COLO668 (cell line): Measurements from ENCODE around the gene APOOL.
"Not testable (repeated sequence)": the region's sequence is repeated elsewhere in the genome, so short reads cannot be mapped to it uniquely, and the experiment has no call there.

Experiments used
- DNase-seq: peaks from one replicate; lab custom pipeline; 2025; ENCODE audit not compliant: unreplicated experiment; lab: John Stamatoyannopoulos, UW

Gene APOOL, protein sequence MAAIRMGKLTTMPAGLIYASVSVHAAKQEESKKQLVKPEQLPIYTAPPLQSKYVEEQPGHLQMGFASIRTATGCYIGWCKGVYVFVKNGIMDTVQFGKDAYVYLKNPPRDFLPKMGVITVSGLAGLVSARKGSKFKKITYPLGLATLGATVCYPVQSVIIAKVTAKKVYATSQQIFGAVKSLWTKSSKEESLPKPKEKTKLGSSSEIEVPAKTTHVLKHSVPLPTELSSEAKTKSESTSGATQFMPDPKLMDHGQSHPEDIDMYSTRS

DNA sequence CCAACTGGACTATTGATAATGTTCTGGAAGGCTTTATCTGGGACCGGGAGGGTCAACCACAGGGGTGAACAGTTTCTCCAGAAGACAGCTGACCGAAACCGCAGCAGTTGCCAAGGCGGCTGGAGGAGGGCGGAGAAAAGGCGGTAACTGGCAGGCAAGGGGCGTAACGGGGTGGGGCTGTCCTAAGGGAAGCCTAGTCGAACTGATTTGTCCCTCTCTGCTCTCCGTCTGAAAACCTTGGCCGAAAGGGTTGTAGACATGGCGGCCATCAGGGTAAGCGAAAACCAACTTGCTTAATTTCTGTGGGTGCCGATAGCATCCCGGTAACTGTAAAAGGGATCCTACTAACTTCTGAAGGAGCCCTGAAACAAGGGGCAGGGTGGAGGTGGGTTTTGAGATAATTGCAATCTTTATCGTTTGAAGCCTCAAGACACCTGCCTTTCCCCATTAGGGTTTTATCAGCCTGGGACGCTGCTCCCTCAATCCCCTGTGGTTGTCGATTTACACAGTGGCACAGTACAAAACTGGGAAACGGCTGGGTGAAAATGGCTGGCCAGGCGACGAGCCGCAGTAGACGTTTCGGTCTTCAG, at the start of gene APOOL:
APOOL (plus strand) TSS at position 223 of the 590 bp plus-strand sequence; CDS start at position 259, 36 bp downstream.
- peak; percentile 84 for DNase-seq

DNA sequence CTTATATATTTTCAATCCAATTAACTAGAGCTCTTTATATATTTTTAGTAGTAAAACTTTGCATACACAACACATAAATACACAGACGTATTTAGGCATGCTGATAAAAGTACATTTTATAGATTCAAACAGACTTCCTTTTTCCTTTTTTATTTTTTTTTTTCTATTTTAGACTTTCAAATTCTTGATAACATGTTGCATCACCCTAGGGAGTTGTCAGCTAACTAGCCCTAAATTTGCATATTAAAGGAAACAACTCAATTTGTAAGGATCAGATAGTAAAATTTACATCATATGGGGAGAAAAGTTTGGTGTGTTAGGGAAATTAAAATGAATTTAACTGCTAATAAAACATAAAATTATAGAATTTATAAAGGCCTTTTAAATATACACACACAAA, 47.4 kb upstream of the APOOL start:
- no peak for DNase-seq

DNA sequence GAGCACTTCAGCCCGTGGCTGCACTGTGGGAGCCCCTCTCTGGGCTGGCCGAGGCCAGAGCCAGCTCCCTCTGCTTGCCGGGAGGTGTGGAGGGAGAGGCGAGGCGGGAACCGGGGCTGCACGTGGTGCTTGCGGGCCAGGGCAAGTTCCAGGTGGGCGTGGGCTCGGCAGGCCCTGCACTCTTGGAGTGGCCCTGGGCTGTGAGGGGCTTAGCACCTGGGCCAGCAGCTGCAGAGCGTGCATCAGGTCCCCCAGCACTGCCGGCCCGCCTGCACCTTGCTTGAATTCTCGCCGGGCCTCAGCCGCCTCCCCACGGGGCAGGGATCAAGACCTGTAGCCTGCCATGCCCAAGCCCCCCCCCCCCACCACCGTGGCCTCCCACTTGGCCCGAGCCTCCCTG, 28.9 kb upstream of the APOOL start:
- DNase-seq: no peak

DNA sequence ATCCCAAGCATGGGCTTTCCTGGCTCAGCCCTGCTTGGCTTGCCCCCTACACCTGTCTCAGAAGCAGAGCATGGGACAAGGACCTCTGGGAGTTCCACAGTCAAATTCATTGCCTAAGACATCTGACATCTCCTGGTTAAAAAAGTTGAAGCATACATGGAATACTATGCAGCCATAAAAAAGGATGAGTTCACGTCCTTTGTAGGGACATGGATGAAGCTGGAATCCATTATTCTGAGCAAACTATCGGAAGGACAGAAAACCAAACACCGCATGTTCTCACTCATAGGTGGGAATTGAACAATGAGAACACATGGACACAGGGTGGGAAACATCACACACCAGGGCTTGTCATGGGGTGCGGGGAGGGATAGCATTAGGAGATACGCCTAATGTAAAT, 11.9 kb upstream of the APOOL start:
- DNase-seq: not testable (repeated sequence)

DNA sequence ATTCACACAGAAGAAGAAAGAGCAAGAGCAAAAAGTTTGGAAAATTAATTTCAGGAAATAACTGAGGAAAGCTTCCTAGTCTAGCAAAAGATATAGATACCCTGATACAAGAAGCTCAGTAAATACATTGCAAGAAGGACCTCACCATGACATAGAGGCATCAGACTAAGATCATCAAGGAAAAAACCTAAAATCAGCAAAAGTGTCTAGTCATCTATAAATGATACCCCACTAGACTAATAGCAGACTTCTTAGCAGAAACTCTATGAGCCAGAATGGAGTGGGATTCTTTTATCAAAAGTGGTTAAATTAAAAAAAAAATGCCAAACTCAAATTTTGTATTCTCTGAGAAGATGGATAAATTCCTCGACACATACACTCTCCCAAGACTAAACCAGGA, 10.5 kb upstream of the APOOL start:
- DNase-seq: no peak

DNA sequence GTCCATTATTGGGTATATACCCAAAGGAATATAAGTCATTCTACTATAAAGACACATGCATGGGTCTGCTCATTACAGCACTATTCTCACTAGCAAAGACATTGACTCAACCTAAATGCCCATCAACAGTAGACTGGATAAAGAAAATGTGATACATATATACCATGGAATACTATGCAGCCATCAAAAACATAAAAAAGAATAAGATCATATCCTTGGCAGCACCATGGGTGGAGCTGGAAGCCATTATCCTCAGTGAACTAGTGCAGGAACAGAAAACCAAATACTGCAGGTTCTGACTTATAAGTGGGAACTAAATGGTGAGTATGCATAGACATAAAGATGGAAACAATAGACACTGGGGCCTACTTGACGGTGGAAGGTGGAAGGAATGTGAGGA, 2.3 kb upstream of the APOOL start:
- DNase-seq: no peak

DNA sequence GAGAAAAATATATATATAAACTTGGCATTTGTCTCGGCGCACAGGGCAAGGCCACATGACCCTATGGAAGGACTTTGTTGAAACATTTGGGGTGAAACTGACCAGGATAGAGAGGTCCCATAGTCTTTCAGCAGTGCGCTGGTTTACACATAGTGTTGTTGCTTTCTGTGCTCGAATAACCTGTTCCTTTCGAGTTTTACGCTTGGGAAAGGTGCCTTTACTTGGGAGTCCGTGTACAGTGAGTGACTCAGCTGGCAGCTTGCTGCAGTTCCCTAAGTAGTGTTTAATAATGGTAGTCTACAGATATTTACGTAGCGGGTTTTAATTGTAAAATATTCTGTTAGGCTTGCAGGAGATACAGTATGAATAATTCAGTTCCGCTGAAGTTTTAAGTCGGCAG, 578 bp downstream of the APOOL start:
- no peak for DNase-seq

DNA sequence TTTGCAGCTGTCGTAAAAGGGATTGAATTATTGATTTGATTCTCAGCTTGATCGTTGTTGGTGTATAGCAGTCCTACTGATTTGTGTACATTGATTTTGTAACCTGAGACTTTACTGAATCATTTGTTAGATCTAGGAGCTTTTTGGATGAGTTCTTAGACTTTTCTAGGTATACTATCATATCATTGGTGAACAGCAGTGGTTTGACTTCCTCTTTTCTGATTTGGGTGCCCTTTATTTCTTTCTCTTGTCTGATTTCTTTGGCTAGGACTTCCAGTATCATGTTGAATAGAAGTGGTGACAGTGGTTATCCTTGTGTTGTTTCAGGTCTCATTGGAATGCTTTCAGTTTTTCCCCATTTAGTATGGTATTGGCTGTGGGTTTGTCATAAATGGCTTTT, 8.4 kb downstream of the APOOL start:
- no peak for DNase-seq

DNA sequence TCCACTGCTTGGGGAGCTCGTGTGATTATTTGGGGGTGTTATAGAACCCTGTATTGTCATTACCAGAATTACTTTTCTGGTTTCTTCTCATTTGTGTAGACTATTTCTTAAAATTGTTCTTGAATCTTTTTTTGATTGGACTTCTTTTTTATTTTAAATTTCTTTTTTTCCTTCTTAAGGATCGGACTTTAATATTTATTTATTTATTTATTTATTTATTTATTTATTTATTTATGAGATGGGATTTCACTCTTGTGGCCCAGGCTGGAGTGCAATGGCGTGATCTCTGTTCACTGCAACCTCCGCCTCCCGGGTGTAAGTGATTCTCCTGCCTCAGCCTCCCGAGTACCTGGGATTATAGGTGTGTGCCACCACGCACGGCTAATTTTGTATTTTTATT, 11.7 kb downstream of the APOOL start:
- not testable (repeated sequence) for DNase-seq

DNA sequence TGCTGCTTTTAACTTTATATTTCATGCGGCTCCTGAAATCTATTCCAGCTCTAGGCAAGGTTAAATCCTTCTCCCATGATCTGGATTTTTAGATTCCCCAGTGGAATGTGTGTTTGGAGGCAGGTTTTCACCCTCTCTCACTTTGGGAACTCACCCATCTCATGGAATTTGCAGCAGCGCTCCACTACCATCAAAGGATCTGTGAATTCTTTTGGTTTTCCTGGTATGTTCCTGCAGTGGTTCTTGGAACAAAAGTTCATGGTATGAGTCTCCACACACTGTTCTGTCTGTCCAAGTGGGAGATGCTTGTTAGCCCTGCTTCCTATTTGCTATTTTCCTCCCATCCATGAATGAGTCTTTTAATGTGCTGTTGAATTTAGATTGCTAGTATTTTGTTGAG, 14.0 kb downstream of the APOOL start:
- no peak for DNase-seq

DNA sequence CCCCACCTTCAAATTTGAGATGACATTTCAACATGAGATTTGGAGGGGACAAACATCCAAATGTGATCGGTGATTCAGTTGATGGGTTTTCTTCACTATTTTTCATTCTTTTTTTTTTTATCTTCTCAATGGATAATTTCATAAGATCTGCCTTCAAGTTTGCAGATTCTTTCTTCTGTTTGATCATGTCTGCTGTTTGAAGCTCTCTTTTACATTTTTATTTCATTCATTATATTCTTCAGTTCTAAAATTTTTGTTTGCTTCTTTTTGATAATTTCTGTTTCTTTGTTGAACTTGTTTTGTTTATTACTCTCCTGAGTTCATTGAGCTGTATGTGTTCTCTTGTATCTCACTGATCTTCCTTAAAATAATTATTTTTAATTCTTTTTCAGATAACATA, 14.8 kb downstream of the APOOL start:
- no peak for DNase-seq

DNA sequence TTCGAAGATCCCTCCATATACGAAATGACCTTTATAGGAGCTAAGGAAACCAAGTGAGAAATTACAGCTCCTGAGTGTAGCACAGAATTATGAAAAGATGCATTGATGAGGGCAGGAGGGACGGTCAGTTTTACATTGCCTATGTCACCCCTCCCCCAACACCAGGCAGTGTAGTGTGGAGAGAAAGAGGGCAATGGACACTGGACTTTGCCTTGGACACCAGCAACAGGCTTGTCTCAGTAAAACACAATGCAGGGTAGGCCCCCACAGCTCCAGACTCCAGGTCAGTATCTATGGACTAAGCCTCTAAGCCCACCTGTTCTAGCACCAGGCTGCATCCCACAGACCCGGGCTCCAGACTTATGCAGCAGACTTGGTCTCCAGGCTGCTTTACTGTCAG, 16.5 kb downstream of the APOOL start:
- DNase-seq: no peak

DNA sequence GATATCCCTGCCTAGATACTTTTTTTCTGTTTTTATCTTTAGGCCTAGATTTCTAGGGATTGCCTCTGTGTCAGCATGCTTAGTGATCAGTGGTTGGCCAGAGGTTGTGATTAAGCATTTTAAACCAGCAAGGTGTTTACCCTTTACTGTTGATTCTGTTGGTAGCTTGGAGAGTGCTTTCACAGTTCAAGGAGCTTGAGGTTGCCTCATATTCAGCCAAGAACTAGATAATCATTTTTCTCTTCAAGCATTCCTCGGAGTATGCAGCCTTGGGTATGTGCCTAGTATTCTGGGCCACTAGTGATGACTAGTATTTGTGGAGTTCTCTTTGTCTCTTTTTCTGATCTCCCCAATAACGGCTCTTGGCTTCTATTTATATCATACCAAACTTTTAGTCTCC, 20.4 kb downstream of the APOOL start:
- no peak for DNase-seq

DNA sequence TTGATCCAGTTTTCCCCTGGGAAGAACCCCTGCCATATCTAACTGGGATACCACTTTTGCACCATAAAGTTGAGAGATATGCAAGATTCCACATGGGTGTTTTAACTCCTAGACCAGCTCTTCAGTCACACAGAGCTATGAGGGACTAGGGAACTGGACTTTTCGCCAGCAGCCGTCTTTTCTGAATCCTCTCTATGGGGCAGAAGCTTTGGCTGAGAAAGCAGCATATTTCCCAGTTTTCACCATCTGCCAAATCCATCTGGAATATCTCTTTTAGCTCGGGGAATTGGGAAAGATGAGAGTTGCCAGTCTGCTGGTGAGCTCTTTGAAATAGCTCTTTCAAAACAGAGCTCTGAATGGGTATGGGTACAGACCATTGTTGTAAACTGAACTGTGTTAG, 20.9 kb downstream of the APOOL start:
- DNase-seq: no peak

DNA sequence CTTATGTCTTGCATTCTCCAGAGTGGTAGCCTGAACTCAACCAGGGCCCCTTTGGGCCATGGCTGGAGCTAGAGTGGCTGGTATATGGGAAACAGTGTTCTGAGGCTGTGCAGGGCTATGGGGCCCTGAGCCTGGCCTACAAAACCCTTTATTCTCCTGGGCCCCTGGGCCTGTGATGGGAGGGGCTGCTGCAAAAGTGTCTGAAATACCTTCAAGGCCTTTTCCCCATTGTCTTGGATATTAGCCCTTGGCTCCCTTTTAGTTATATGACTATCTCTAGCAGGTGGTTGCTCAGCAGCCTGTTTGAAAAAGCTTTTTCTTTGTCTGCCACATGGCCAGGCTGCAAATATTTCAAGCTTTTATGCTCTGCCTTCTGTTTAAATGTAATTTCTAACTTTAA, 22.5 kb downstream of the APOOL start:
- DNase-seq: no peak

DNA sequence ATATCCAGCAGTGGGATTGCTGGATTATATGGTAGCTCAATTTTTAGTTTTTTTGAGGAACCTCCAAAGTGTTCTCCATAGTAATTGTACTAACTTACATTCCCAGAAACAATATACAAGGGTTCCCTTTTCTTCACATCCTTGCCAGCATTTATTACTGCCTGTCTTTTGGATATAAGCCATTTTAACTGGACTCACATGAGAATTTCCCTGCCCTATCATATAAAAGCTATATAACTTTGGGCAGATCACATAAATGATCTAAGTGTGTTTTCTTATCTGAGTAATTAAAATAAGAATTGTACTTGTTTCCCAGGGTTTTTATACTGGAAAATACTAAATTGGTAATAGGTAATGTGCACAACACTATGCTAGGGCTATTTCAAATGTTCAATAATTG, 25.4 kb downstream of the APOOL start:
- no peak for DNase-seq

DNA sequence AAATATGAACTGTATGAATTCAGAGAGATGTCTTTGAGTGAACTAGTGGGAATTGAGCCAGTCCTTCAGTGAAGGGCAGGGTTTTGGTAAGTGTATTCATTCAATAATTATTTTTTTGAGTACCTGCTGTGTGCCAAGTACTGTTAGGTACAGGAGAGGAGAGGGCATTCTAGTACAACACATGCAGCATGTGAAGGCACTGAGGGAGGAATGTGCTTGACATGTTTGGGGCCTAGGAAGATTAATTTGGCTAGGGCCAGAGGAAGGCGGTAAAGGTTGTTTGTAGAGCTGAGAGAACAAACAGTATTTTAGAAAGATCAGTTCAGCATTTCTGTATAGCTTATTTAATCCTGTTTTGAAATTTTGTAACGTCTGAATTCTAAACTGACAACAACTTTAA, 27.8 kb downstream of the APOOL start:
- no peak for DNase-seq

DNA sequence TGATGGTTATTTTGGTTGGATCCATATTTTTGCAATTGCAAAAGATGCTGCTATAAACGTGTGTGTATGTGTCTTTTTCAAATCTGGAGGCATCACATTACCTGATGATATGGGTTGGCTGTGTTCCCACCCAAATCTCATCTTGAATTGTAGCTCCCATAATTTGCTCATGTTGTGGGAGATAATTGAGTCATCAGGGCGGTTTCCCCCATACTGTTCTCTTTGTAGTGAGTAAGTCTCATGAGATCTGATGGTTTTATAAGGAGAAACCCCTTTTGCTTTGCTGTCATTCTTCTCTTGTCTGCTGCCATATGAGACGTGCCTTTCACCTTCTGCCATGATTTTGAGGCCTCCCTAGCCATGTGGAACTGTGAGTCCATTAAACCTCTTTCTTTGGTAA, 33.4 kb downstream of the APOOL start:
- no peak for DNase-seq

DNA sequence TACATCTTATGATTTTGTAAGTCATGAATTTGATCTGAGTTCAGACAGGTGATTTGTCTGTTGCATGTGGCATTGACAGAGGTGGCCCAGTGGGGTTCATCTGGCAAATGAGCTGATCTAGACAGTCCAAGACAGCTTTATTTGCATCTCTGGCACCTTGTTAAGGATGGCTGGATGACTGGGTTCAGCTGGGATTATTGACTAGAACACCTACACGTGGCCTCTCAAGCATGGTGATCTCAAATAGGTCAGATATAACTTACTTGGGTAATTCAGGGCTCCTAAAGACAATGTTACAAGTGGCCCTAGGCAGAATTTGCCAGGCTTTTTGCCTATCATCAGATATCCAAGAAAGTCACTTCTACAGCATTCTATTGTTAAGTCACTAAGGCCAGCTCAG, 48.0 kb downstream of the APOOL start:
- DNase-seq: no peak

DNA sequence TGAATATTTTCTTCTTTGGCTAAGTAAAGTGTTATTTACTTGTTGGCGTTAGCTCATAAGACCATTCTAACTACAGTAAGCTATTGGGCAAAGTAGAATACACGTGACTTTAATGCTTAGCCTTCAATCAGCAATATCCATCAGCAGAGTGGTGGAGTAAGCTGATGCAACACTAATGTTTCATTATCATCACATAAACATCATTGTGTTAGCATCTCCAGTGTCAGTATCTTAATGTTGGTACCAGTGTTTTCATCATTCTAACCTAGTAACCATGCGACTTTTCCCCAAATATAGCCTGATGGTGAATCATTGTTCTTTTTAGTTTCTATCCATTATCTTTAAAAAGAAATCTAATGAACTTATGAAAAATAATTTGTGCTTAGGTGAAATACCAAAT, 48.5 kb downstream of the APOOL start:
- no peak for DNase-seq

DNA sequence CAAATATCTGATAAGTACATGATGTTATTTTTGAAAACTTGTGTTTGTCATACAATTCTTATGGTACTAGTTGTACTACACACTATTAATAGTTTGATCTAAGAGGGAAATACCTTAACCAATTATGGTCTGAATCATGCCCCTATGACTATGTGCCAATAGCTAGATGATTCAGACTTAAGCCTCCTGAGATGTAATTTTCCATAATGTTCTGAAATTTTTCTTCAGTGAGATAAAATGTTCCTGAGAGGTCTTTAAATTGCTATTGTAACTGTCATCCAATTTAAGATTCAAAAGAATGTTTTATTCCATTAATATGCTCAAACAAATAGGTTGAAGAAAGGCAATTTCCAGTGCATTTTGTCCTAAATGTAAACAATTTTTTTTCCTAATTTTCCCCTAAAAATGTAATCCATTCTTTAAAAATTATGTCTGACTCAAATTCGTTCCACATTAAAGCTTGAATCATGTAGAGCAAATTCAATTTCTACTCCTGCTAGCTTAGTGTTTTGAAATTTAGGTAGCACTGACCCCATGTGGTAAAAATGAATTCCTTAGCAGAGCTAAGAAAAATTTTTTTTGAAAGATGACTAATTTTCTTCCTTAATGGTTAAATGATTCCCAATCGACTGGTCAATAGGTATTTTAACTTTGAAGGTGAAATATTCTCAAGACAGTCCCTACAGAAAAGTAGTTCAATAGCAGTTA, 49.1 kb downstream of the APOOL start:
- DNase-seq: no peak

DNA sequence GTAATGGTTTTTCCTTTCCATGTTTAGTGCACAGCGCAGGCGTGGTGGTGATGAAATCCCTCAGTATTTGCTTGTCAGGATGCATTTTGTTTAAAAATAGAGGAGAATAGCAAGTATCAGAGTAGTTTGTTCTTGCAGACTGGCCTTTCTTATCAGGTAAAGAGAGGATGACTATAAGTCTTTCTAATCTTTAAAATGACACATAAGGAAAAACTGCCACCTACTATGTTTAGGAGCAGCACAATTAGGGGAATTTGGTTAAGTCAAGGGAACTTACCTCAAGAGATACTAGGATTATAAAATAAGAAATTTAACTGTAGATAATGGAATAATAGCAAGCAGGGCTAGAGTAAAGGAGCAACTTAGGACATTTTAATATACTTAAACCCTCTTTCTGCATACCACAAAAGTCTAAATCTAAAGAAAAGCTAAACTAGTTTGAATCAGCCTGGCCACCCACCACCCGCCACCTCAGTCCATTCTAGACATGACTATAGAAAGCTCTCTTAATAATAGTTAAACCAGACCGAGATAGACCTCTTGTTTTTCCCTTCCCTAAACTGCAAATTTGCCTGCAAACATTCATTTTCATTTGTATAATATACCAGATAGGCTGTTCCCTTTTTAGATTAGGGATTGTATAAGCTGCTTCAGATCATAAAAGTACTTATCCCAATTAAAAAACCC, 62.0 kb downstream of the APOOL start:
- DNase-seq: no peak
